ENCODE measurements around the gene SYNE1.
"Not testable (repeated sequence)": the region's sequence is repeated elsewhere in the genome, so short reads cannot be mapped to it uniquely, and the experiment has no call there.

Gene SYNE1

DNA sequence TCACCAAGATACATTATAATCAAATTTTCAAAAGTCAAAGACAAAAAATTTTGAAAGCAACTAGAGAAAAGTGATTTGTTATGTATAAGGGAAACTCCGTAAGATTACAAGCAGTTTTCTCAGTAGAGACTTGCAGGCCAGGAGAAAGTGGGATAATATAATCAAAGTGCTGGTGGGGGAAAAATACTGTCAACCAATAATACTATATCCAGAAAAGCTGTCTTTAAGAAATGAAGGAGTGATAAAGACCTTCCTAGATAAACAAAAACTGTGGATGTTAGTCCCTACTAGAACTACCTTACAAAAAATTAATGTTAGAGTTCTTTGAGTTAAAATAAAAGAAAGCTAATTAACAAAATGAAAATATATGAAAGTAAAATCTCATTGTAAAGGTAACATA, 79.7 kb downstream of the SYNE1 start:
- DNase-seq = no peak

GRCh38 chr6:152554851-152555250, 82.3 kb downstream of the SYNE1 start:
- no peak for DNase-seq

- DNase-seq = no peak
These were observed 84.4 kb downstream of the SYNE1 start for GRCh38 chr6:152552616-152553209.

DNA sequence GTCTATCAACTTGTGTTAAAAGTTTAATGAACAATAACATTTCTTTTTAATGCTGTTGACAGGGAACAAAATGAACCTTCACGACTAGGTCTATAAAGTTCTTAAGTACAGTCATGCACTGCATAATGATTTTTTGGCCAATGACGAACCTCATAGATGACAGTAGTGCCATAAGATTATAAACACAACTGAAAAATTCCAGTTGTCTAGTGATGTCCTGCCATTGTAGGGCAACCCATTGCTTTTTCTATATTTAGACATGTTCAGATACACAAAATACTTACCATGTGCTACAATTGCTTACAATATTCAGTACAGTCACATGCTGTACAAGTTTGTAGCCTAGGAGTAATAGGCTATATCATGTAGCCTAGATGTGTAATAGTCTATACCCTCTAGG, 93.6 kb downstream of the SYNE1 start:
- DNase-seq = no peak

DNA sequence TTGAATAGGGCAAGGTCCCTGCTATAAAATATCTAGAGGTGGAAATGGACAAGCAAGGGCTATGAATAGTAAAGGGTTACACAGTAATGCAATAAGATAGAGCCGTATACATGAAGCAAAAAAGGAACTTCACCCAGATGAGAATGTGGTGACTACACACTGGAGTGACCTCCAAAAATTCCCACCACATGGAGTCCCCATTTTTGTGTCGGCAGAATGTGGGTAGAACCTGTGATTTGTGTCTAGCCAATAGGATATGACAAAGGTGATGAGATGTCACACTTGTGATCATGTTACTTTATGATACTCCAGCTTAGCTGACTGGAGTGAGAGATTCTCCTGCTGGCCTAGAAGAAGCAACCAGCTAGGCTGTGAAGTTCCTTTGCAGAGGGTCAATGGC, 96.8 kb downstream of the SYNE1 start:
- no peak for DNase-seq

GRCh38 chr6:152534541-152534940, 102.6 kb downstream of the SYNE1 start:
- DNase-seq = no peak

- DNase-seq = no peak
These were observed 104.4 kb downstream of the SYNE1 start for GRCh38 chr6:152532556-152533422.

- no peak for DNase-seq
These were observed 105.5 kb downstream of the SYNE1 start for GRCh38 chr6:152531659-152532058.

DNA sequence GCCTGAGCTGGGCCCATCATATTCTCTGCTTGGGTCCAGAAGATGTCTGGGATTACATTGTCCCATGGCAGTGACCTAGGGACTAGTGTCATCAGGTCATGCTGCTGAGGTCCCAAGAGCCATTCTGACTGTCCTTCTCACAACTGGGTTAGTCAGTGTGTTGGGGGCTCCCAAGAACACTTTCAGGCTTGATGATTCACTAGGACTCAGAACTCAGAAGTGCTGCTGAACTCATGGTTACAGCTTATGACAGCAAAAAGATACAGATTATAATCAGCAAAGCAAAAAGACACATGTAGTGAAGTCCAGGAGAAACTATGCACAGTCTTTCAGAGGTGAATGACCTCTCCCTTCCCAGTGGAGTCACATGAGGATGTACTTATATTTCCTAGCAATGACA, 107.8 kb downstream of the SYNE1 start:
- no peak for DNase-seq

- not testable (repeated sequence) for DNase-seq
These were observed 123.0 kb downstream of the SYNE1 start for GRCh38 chr6:152514120-152514519.

GRCh38 chr6:152509916-152510315, 127.2 kb downstream of the SYNE1 start:
- no peak for DNase-seq

- no peak for DNase-seq
These were observed 128.7 kb downstream of the SYNE1 start for GRCh38 chr6:152508477-152508876.

GRCh38 chr6:152503546-152503945, 133.6 kb downstream of the SYNE1 start:
- DNase-seq = no peak

DNA sequence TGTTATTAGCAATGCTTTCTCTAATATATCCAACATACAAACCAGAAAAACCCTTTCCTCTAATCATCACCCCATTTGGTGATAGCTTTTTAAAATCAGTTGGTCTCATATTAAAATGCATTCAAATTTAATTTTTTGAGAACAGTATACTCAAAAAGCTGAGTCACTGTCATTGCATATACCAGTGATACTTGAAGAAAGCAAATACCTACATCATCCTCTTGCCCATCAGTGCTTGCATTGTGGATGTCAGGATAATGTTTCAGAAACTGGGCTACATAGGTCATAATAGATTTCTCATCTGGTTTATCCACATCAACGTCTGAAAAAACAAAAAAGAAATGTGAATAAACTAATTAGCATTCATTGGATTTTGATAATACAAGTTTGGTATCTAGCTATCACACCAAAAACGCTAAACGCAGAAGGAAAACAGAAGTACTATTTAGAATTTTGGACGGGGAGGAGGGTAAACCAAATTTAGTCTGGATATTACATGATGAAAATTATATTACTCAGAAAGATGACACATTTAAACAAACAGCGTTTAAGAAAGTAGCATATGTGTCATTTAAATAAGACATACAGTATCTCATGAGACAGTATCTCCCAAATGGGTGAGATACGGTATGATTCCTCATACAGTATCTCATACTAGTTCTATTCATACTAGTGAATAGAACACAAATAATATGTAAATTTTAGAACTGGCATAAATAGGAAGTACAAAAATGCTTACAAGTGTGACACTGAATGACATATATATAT, 134.6 kb downstream of the SYNE1 start:
- no peak for DNase-seq

DNA sequence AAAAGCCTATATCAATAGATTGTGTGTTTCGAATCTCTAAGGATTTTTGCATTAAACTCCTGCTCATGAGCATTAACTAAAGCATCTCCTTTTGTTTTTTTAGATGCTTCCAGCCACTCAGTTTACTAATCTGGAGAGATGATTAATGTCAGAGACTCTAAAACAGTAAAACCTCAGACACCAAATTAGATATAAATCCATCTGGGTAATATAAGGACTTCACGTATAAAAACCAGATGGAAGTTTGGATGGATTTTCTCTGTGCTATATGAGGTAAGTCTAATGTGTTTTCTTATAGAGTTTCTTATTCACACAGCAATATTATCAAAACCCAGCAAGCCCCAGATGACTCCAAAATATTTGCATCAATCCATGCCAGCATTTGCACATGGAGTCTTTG, 137.2 kb downstream of the SYNE1 start:
- DNase-seq = no peak

DNA sequence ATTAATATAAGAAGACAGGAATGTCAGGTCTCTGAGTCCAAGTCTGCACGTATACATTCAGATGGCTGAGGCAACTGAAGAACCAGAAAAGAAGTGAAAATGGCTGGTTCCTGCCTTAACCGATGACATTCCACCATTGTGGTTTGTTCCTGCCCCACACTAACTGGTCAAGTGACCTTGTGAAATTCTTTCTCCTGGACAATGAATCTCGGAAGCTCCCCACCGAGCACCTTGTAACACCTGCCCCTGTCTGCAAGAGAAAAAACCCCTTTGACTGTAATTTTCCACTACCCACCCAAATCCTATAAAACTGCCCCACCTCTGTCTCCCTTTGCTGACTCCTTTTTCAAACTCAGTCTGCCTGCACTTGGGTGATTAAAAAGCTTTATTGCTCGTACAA, 140.4 kb downstream of the SYNE1 start:
- no peak for DNase-seq

DNA sequence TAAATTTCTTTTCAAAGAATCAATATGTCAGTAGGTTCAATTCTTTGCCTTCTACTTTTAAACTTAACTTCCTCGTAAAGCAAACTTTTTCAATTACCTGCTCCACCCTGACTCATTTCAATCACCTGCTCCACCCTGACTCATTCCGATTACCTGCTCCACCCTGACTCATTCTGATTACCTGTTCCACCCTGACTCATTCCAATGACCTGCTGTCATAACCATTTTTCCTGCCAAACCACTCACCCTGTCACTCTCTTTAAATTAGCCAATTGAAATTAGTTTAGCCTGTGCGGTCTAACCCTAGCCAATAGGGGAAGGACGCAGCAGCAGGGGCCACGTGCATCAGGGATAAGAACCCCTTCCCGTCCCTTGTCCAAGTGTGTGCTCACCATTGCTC, 141.7 kb downstream of the SYNE1 start:
- DNase-seq = not testable (repeated sequence)

DNA sequence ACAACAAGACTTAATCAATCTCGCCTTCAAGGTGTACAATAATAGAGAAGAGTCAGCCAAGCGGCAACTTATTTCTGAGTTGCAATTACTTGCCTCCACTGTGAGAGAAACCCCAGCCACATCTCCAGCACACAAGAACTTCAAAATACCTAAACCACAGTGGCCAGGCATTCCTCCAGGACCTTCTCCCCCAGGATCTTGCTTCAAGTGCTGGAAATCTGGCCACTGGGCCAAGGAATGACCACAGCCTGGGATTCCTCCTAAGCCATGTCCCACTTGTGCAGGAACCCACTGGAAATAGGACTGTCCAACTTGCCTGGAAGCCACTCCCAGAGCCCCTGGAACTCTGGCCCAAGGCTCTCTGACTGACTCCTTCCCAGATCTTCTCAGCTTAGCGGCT, 144.9 kb downstream of the SYNE1 start:
- DNase-seq = not testable (repeated sequence)

DNA sequence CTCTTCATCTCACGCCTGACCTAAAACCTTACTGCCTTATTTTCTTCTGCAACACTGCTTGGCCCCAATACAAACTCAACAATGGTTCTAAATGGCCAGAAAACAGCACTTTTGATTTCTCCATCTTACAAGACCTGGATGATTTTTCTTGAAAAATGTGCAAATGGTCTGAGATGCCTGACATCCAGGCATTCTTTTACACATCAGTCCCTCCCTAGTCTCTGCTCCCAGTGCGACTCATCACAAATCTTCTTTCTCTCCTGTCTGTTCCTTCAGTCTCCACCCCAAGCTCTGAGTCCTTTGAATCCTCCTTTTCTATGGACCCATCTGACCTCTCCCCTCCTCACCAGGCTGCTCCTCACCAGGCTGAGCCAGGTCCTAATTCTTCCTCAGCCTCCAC, 145.7 kb downstream of the SYNE1 start:
- not testable (repeated sequence) for DNase-seq

DNA sequence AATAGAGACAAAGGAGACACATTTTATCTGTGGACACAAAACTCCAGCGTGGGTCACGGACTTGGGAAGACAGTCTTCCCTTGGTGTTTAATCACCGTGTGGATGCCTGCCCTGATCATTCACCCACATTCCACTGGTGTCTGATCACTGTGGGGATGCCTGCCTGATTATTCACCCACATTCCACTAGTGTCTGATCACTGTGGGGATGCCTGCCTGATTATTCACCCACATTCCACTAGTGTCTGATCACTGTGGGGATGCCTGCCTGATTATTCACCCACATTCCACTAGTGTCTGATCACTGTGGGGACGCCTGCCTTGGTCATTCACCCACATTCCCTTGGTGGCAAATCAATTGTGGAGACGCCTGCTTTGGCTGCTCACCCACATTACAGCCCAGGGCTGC, 146.2 kb downstream of the SYNE1 start:
- not testable (repeated sequence) for DNase-seq

DNA sequence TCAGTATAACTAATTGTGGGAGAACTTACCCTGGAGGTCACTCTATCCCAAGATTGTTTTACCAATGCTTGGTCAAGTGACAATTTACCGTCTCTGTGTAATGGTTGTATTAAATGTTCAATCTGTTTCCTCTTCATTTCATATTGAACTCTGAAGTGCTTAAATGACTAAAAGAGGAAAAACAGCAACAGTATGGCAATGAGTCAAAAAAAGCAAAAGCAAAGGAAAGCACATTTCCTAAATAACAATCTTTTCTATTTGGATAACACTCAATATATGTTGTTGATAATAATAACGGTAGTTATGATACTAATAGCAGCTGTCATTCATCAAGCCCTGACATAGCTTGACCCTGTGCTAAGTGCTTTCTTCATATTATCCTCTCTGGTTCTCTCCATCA, 152.4 kb downstream of the SYNE1 start:
- DNase-seq = no peak

GRCh38 chr6:152482289-152482688, 154.9 kb downstream of the SYNE1 start:
- DNase-seq = no peak

DNA sequence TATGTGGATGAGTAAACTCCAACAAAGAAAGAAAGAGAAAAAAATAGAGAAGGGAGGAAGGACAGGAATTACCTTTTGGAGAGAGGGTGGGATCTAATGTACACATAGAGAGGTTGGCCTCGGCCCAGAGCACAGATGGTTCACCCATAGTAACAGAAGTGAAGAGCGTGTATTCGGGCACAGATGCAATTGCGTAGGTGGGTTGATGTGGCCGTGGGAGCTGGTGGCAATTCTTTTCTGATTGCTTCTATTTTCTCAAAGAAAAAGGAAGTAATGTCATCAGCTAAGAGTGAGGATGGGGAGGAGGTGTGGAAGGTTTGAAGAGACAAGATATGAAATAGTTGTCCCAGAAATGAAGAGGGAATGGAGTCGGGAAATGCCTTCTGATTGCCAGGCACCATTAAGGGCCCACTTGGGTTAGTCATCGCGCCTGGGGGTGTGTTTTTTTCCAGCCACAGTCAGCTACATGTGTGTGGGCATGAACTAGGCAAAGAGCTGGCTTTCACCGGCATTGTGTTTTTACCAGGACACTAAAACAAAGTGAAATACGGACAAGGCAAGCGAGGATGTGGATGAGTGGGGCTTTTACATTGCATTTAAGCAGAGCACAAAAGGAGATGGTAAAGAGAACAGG, 158.7 kb downstream of the SYNE1 start:
- no peak for DNase-seq
